H1 (cell line): ENCODE results near the gene CRYM. TPM values are rescaled to one million over a fixed set of nuclear protein-coding genes. Genes with fewer than 3 reads are reported as not detected.

Experiments used
- BRCA1 ChIP-seq: IDR thresholded peaks from 2 replicates; pipeline ENCODE4 v1.6.1; 2012; ENCODE audit warnings: low read depth, low read length, improper control_type of control experiment
- CTBP2 ChIP-seq: IDR thresholded peaks from 2 replicates; pipeline ENCODE4 v1.7.0; 2011; ENCODE audit warnings: borderline replicate concordance, mild to moderate bottlenecking, moderate library complexity, mixed read lengths, low read length; ENCODE audit not compliant: insufficient read depth, insufficient read length
- SP1 ChIP-seq: IDR thresholded peaks from 2 replicates; pipeline ENCODE4 v1.6.1; 2011; ENCODE audit warnings: low read depth, low read length
- TEAD4 ChIP-seq: IDR thresholded peaks from 2 replicates; pipeline ENCODE4 v1.6.1; 2012; ENCODE audit warnings: low read depth, low read length, inconsistent platforms, mixed read lengths
- polyA plus RNA-seq, 7 experiments: library from polyadenylated mRNA; depleted of rRNA in 3 of 7; stranded (reverse) in 5 of 7; unstranded in 2 of 7; fragments of >200 nt in 5 of 7; fragments of 200-250 nt in 2 of 7; gene quantifications; 1 replicate in 5 of 7; 2 replicates in 1 of 7; 4 replicates in 1 of 7; pipeline versions ENCODE4 v1.2.1 to v1.2.3, GENCODE V29; 2011 to 2013; ENCODE audit warnings: missing spikeins in 2 of 7, mixed read lengths in 2 of 7
- total RNA-seq: library from RNA; stranded (reverse); fragmentation: NEBNext Ultra II Directional; extraction: Animal tissue kit (Norgen Biotek cat#: 25700); gene quantifications from 2 replicates; pipeline ENCODE4 v1.2.1, GENCODE V29; 2021

Gene CRYM
- total and polyA plus RNA-seq, 2 of the 8 experiments (the other 6 are each of a cell fraction or from before 2014, with no cell fraction given): 12.9 to 40.4 TPM

DNA sequence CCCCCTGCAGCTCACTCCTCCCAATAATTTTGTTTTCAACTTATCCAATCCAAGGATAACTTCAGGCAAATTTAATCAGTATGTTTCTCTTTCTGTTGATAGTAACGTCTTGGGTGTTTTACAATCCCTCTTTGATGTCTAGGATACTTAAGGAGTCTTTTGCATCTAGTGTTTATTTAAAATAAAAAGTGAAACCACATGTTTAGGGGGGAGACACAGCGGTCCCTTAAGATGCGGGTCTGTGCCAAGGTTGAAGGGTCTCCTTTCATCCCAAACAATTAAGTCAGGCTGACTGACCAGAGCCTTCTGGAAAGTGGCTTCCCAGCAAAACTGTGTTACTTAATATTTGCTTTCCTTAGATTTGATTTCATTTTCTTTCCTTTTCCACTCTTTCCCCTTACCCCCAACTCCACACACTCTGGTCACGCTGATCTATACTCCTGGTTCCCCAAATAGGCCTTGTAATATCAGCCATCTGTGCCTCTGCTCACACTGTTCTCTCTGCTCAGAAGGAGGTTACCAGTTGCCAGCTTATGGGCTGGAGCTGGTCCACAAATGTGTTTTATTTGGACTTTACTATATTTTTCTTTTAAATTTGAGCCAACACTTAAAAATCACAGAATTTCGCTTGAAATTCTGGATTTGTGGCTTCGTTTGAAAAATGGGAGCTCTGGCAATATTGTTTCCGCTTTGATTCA, 33.4 kb downstream of the CRYM start (continued):
- TF ChIP-seq SP1 (no peak), TEAD4 (no peak), CTBP2 (no peak), BRCA1 (no peak)
- TF ChIP-seq, all 59 proteins: peak for 0
